Measurements from ENCODE around the gene OS9. TPM values are rescaled to one million over a fixed set of nuclear protein-coding genes. Genes with fewer than 3 reads are reported as not detected.

Gene OS9
- total and polyA plus RNA-seq, 2 of the 4 experiments (the other 2 are of a cell fraction): 159 to 272 TPM

- no peak overlapping the region for H2BK20ac ChIP-seq (ENCODE audit: low read depth, low read length)
- no CpG with 5 or more reads among the region's 5 CpGs for WGBS, 2 experiments (ENCODE audit: extremely low coverage in 2 of 2, insufficient read length in 1 of 2)
- no peak for ATAC-seq (ENCODE audit: low read depth)
- H3K27ac ChIP-seq (ENCODE audit: insufficient read depth, low read length): no peak overlapping the region
- H2AK5ac ChIP-seq (ENCODE audit: low read depth, low read length): no peak overlapping the region
- ChIA-PET CTCF (interaction anchor here (1.4 kb wide), 1 partner anchor 13 kb away, joined by 3 read pairs; no protein-coding TSS in a partner anchor), POLR2A (ENCODE audit: unreplicated experiment) (no interaction called here)
- H3K14ac ChIP-seq (replicated peaks; ENCODE audit: low read depth, low read length): no peak overlapping the region
- no peak overlapping the region for H4K5ac ChIP-seq (ENCODE audit: low read depth, low read length)
- H3K4me2 ChIP-seq (ENCODE audit: low read depth, low read length): no peak overlapping the region
- H3K4me3 ChIP-seq (ENCODE audit: insufficient read depth, low read depth, low read length): no peak overlapping the region
- no peak overlapping the region for H4K91ac ChIP-seq (ENCODE audit: insufficient read depth, low read depth, low read length)
- no peaks in the 10 kb centered on the region for H3K9me1 ChIP-seq (ENCODE audit: insufficient read depth, low read length)
- peaks cover 30% of the 10 kb centered on the region for H3K36me3 ChIP-seq (ENCODE audit: control insufficient read depth, insufficient read depth, low read length)
- no peak overlapping the region for H3K4ac ChIP-seq (ENCODE audit: low read depth, low read length)
- H3K9ac ChIP-seq (ENCODE audit: low read depth, low read length): no peak overlapping the region
- no peak for DNase-seq
- H2BK5ac ChIP-seq (ENCODE audit: low read depth, low read length, poor library complexity, severe bottlenecking): no peak overlapping the region
- no peaks in the 10 kb centered on the region for H3K4me1 ChIP-seq (ENCODE audit: control insufficient read depth, insufficient read depth, low read length)
- H3K56ac ChIP-seq (ENCODE audit: extremely low read depth, insufficient read depth, low read length): no peak overlapping the region
- H4K20me1 ChIP-seq (ENCODE audit: insufficient read depth, low read length): no peaks in the 10 kb centered on the region
- no peak overlapping the region for H2BK15ac ChIP-seq (ENCODE audit: low read depth, low read length)
- H2BK120ac ChIP-seq (ENCODE audit: low read depth, low read length): no peak overlapping the region
- no TSS peak for BruUV-seq (replicated peaks)
- H2AFZ ChIP-seq (replicated peaks; ENCODE audit: low read length, poor library complexity): no peak overlapping the region
- H4K8ac ChIP-seq (ENCODE audit: low read depth in 2 of 2, low read length in 2 of 2): no peak overlapping the region
- no peak for TF ChIP-seq FOS (IDR thresholded peaks at IDR 0.05; ENCODE audit: low read depth, low read length)
- TF ChIP-seq POLR2A (IDR thresholded peaks at IDR 0.05; ENCODE audit: low read depth, low read length): no peak
- no peak for TF ChIP-seq CEBPB (IDR thresholded peaks at IDR 0.05; ENCODE audit: low read depth, low read length)
- no peak for TF ChIP-seq RCOR1 (IDR thresholded peaks at IDR 0.05; ENCODE audit: insufficient replicate concordance, low read length)
- no peak for TF ChIP-seq RFX5 (IDR thresholded peaks at IDR 0.05; ENCODE audit: low read depth, low read length)
- TF ChIP-seq CHD1 (IDR thresholded peaks at IDR 0.05; ENCODE audit: low read depth, low read length): no peak
- TF ChIP-seq MAZ (IDR thresholded peaks at IDR 0.05; ENCODE audit: borderline replicate concordance, low read depth, low read length): no peak
- no peak for TF ChIP-seq CTCF (conservative IDR thresholded peaks at IDR 0.05; ENCODE audit: low read depth, low read length)
- TF ChIP-seq SMC3 (IDR thresholded peaks at IDR 0.05; ENCODE audit: low read depth, low read length): no peak
- TF ChIP-seq MXI1 (IDR thresholded peaks at IDR 0.05; ENCODE audit: borderline replicate concordance, low read depth, low read length): no peak
- TF ChIP-seq RAD21 (IDR thresholded peaks at IDR 0.05; ENCODE audit: low read length): no peak
- no peak for TF ChIP-seq NFE2L2 (IDR thresholded peaks at IDR 0.05; ENCODE audit: low read depth, low read length)
- no peak for TF ChIP-seq ELK1 (IDR thresholded peaks at IDR 0.05; ENCODE audit: borderline replicate concordance, low read depth, low read length)
- TF ChIP-seq BHLHE40 (IDR thresholded peaks at IDR 0.05; ENCODE audit: low read depth, low read length): no peak
- no peak for TF ChIP-seq MAFK (IDR thresholded peaks at IDR 0.05; ENCODE audit: low read depth, low read length)
- TF ChIP-seq USF2 (IDR thresholded peaks at IDR 0.05; ENCODE audit: low read depth, low read length): no peak
- no peak overlapping the region for H3K18ac ChIP-seq (ENCODE audit: low read depth, low read length)
- intact Hi-C loops (cut with micrococcal nuclease): no loop called here
- H3K27me3 ChIP-seq (ENCODE audit: control insufficient read depth, insufficient read depth, low read length): no peaks in the 10 kb centered on the region
- no peak overlapping the region for H3K23ac ChIP-seq (ENCODE audit: low read depth, low read length)
- dilution Hi-C loops (cut with HindIII; ENCODE audit: low sequenced_read_pairs, unreplicated experiment): no loop called here
- in situ Hi-C loops (cut with MboI; ENCODE audit: low sequenced_read_pairs): no loop called here
- H3K79me1 ChIP-seq (ENCODE audit: low read depth in 1 of 2, low read length in 2 of 2): no peaks in the 10 kb centered on the region; a peak in 1 of 4 replicates
- no peaks in the 10 kb centered on the region for H3K9me3 ChIP-seq (ENCODE audit: control insufficient read depth, insufficient read depth, low read length)
- H2AK9ac ChIP-seq (replicated peaks; ENCODE audit: low read depth, low read length, poor library complexity): no peak overlapping the region
Measured at GRCh38 chr12:57713209-57713608, 19.3 kb downstream of the OS9 start.

All from IMR-90 (cell line).